Mesenchymal stem cell (in vitro differentiated cells and primary cell): ENCODE results near the gene CRISPLD2.

Experiments
- DNase-seq: peaks from one replicate; pipeline ENCODE4 v3.0.0-alpha.2; 2013
- H2AFZ ChIP-seq: one replicate; pipeline ENCODE4 v1.6.1; 2013; ENCODE audit warnings: low read depth, mild to moderate bottlenecking, control low read depth, inconsistent platforms, low read length, moderate library complexity
- H2AK5ac ChIP-seq: 2 replicates; pipeline ENCODE4 v1.6.1; 2013; ENCODE audit warnings: low read length, moderate library complexity, mild to moderate bottlenecking, inconsistent platforms; ENCODE audit not compliant: severe bottlenecking
- H2BK120ac ChIP-seq: one replicate; pipeline ENCODE4 v1.6.1; 2013; ENCODE audit warnings: low read depth, mild to moderate bottlenecking, inconsistent platforms, low read length, moderate library complexity
- H2BK12ac ChIP-seq, 2 experiments: one replicate each; pipeline ENCODE4 v1.6.1; 2013; ENCODE audit warnings: inconsistent platforms in 2 of 2, low read length in 2 of 2, mild to moderate bottlenecking in 2 of 2, moderate library complexity in 2 of 2, control low read depth in 1 of 2
- H2BK15ac ChIP-seq: one replicate; pipeline ENCODE4 v1.6.1; 2013; ENCODE audit warnings: mild to moderate bottlenecking, low read depth, inconsistent platforms; ENCODE audit not compliant: poor library complexity, severe bottlenecking
- H2BK5ac ChIP-seq: 2 replicates; pipeline ENCODE4 v1.6.1; 2013; ENCODE audit warnings: low read depth, mild to moderate bottlenecking, low read length, control low read depth, inconsistent platforms; ENCODE audit not compliant: poor library complexity, severe bottlenecking
- H3K14ac ChIP-seq, 2 experiments: one replicate each; pipeline ENCODE4 v1.6.1; 2013; ENCODE audit warnings: inconsistent platforms in 2 of 2, low read length in 2 of 2, control low read depth in 1 of 2, mild to moderate bottlenecking in 1 of 2, moderate library complexity in 1 of 2
- H3K18ac ChIP-seq, 2 experiments: one replicate each; pipeline ENCODE4 v1.6.1; 2013; ENCODE audit warnings: inconsistent platforms in 2 of 2, low read length in 2 of 2, control low read depth in 1 of 2, low read depth in 1 of 2, mild to moderate bottlenecking in 1 of 2
- H3K23ac ChIP-seq, 2 experiments: one replicate each; pipeline ENCODE4 v1.6.1; 2013; ENCODE audit warnings: inconsistent platforms in 2 of 2, low read length in 2 of 2, mild to moderate bottlenecking in 2 of 2, moderate library complexity in 2 of 2, control low read depth in 1 of 2
- H3K27ac ChIP-seq: 2 replicates; pipeline ENCODE4 v1.5.1; 2013; ENCODE audit warnings: mild to moderate bottlenecking, moderate library complexity, low read length, control low read depth, inconsistent platforms; ENCODE audit not compliant: poor library complexity, severe bottlenecking
- H3K27me3 ChIP-seq, 2 experiments: 2 replicates each; pipeline versions ENCODE4 v1.6.1 to v1.7.0; 2013; ENCODE audit warnings: low read length in 2 of 2, mild to moderate bottlenecking in 2 of 2, moderate library complexity in 2 of 2, control low read depth in 1 of 2, inconsistent platforms in 1 of 2; ENCODE audit not compliant: control insufficient read depth in 1 of 2, insufficient read depth in 1 of 2
- H3K36me3 ChIP-seq, 2 experiments: 2 replicates each; pipeline versions ENCODE4 v1.6.1 to v1.7.0; 2013; ENCODE audit warnings: low read length in 2 of 2, control low read depth in 1 of 2, inconsistent platforms in 1 of 2, low read depth in 1 of 2, mild to moderate bottlenecking in 1 of 2; ENCODE audit not compliant: insufficient read depth in 2 of 2, control insufficient read depth in 1 of 2
- H3K4ac ChIP-seq, 2 experiments: one replicate each; pipeline ENCODE4 v1.6.1; 2013; ENCODE audit warnings: inconsistent platforms in 2 of 2, low read length in 2 of 2, mild to moderate bottlenecking in 2 of 2, moderate library complexity in 2 of 2, control low read depth in 1 of 2, low read depth in 1 of 2
- H3K4me1 ChIP-seq: 2 replicates; pipeline ENCODE4 v1.6.1; 2013; ENCODE audit warnings: low read depth, low read length, control low read depth; ENCODE audit not compliant: control insufficient read depth, insufficient read depth
- H3K4me2 ChIP-seq: 2 replicates; pipeline ENCODE4 v1.6.1; 2013; ENCODE audit warnings: low read length, mild to moderate bottlenecking, inconsistent platforms; ENCODE audit not compliant: poor library complexity, severe bottlenecking
- H3K4me3 ChIP-seq, 2 experiments: 2 replicates each; pipeline versions ENCODE4 v1.5.1 to v1.7.0; 2013; ENCODE audit warnings: low read length in 2 of 2, mild to moderate bottlenecking in 2 of 2, control low read depth in 1 of 2, low read depth in 1 of 2; ENCODE audit not compliant: insufficient read depth in 1 of 2
- H3K79me1 ChIP-seq: replicated peaks from 2 replicates; pipeline ENCODE4 v1.6.1; 2013; ENCODE audit warnings: mild to moderate bottlenecking, control low read depth, low read length, inconsistent platforms; ENCODE audit not compliant: poor library complexity, severe bottlenecking
- H3K9ac ChIP-seq: 2 replicates; pipeline ENCODE4 v1.7.0; 2013; ENCODE audit warnings: mild to moderate bottlenecking, low read length, moderate library complexity
- H3K9me3 ChIP-seq: 2 replicates; pipeline ENCODE4 v1.7.0; 2013; ENCODE audit warnings: mild to moderate bottlenecking, low read length; ENCODE audit not compliant: control insufficient read depth
- H4K8ac ChIP-seq: one replicate; pipeline ENCODE4 v1.6.1; 2013; ENCODE audit warnings: inconsistent platforms, mild to moderate bottlenecking, low read length, moderate library complexity
- H4K91ac ChIP-seq: one replicate; pipeline ENCODE4 v1.6.1; 2013; ENCODE audit warnings: mild to moderate bottlenecking, low read length, inconsistent platforms
- WGBS: methylation state at CpG from one replicate; pipeline ENCODE4 v1.1.7; 2013; ENCODE audit warnings: mixed read lengths; 5-methylcytosine and 5-hydroxymethylcytosine counted together

CRISPLD2 gene

DNA sequence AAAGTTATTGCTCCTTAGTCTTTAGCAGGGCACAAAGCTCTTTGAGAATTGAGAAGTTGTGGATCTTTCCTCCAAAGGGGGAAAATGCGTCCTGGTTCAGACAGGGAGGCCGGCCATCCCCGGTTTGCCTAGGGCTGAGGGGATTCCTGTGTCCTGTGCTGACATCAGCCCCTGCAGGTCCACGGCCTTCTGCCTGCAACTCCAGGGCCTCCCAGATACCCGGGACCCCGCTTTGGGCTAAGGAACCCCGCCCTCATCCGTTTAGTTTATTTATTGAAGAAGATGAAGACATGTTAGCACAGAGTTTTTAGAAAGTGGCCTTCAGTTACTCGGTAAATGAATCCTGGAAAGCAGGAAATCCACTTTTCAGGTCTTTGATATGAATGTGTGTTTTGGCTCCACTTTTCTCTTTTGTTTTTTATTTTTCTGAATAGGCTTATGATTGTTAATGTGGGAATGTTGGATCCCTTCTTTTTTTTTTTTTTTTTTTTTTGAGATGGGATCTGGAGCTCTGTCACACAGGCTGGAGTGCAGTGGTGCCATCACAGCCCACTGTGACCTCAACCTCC, 65.6 kb downstream of the CRISPLD2 start:
- H2AK5ac ChIP-seq = no peak overlapping the region
- H2BK12ac ChIP-seq = no peak overlapping the region
- no peak overlapping the region for H3K4me2 ChIP-seq
- H2BK120ac ChIP-seq = no peak overlapping the region
- no peaks in the 10 kb centered on the region for H3K79me1 ChIP-seq
- H3K27me3 ChIP-seq = no peaks in the 10 kb centered on the region
- H2AFZ ChIP-seq = no peak overlapping the region
- no peaks in the 10 kb centered on the region for H3K9me3 ChIP-seq
- H4K91ac ChIP-seq = no peak overlapping the region
- H3K36me3 ChIP-seq = no peaks in the 10 kb centered on the region
- H3K4ac ChIP-seq = no peak overlapping the region
- no peak for DNase-seq
- H3K23ac ChIP-seq = no peak overlapping the region
- H3K27ac ChIP-seq = no peak overlapping the region
- H2BK5ac ChIP-seq = no peak overlapping the region
- no peak overlapping the region for H3K9ac ChIP-seq
- no peak overlapping the region for H3K14ac ChIP-seq
- H3K4me1 ChIP-seq = peaks cover 4% of the 10 kb centered on the region
- H4K8ac ChIP-seq = no peak overlapping the region
- no peak overlapping the region for H3K4me3 ChIP-seq
- H2BK15ac ChIP-seq = no peak overlapping the region
- no peak overlapping the region for H3K18ac ChIP-seq
- 75% methylated on average over 9 of the region's 9 CpGs for WGBS

DNA sequence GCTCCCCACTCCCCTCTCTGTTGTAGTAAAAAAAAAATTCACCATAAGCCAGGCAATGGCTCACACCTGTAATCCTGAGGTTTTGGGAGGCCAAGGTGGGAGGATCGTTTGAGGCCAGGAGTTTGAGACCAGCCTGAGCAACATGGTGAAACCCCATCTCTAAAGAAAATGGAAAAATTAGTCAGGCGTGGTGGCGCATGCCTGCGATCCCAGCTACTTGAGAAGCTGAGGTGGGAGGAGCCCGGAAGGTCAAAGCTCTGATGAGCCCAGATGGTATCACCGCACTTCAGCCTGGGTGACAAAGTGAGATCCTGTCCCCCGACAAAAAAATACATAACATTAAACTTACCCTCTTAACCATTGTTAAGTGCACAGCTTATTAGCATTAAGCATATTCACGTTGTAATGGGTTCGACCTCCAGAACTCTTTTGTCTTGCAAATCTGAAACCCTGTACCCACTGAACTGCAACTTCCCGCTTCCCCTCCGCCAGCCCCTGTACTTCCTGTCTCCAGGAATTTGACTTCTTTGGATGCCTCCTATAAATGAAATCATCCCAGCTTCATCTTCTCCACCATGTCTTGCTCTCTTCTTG, 66.8 kb downstream of the CRISPLD2 start:
- DNase-seq = no peak
- no peaks in the 10 kb centered on the region for H3K79me1 ChIP-seq
- no peak overlapping the region for H3K18ac ChIP-seq
- H3K36me3 ChIP-seq = no peaks in the 10 kb centered on the region
- no peaks in the 10 kb centered on the region for H3K27me3 ChIP-seq
- H4K91ac ChIP-seq = no peak overlapping the region
- WGBS = 96% methylated on average over 11 of the region's 11 CpGs
- H2BK12ac ChIP-seq = no peak overlapping the region
- H3K4me2 ChIP-seq = no peak overlapping the region
- no peak overlapping the region for H2BK120ac ChIP-seq
- no peak overlapping the region for H2BK15ac ChIP-seq
- H3K4ac ChIP-seq = no peak overlapping the region
- no peak overlapping the region for H3K14ac ChIP-seq
- H2BK5ac ChIP-seq = no peak overlapping the region
- no peak overlapping the region for H2AK5ac ChIP-seq
- no peak overlapping the region for H3K23ac ChIP-seq
- no peak overlapping the region for H3K9ac ChIP-seq
- no peak overlapping the region for H2AFZ ChIP-seq
- H3K9me3 ChIP-seq = no peaks in the 10 kb centered on the region
- no peak overlapping the region for H4K8ac ChIP-seq
- no peak overlapping the region for H3K4me3 ChIP-seq
- H3K27ac ChIP-seq = no peak overlapping the region
- H3K4me1 ChIP-seq = peaks cover 3% of the 10 kb centered on the region

GRCh38 chr16:84887207-84887606, 67.4 kb downstream of the CRISPLD2 start:
- DNase-seq = no peak
- Histone ChIP-seq H3K23ac (no peak overlapping the region), H3K27ac (no peak overlapping the region), H2BK120ac (no peak overlapping the region), H2AFZ (no peak overlapping the region), H3K4ac (no peak overlapping the region), H3K36me3 (no peaks in the 10 kb centered on the region), H2BK12ac (no peak overlapping the region), H3K9ac (no peak overlapping the region), H2BK15ac (no peak overlapping the region), H3K4me1 (peaks cover 3% of the 10 kb centered on the region), H4K91ac (peak overlapping the region; percentile 43), H4K8ac (no peak overlapping the region), H2AK5ac (no peak overlapping the region), H2BK5ac (no peak overlapping the region), H3K4me2 (no peak overlapping the region), H3K14ac (no peak overlapping the region), H3K4me3 (no peak overlapping the region), H3K27me3 (no peaks in the 10 kb centered on the region), H3K18ac (no peak overlapping the region), H3K79me1 (no peaks in the 10 kb centered on the region), H3K9me3 (no peaks in the 10 kb centered on the region)
- 97% methylated on average over 15 of the region's 15 CpGs for WGBS

GRCh38 chr16:84888450-84888849, 68.7 kb downstream of the CRISPLD2 start:
- Histone ChIP-seq H2BK15ac (no peak overlapping the region), H3K18ac (no peak overlapping the region), H2AFZ (no peak overlapping the region), H3K36me3 (no peaks in the 10 kb centered on the region), H3K9ac (no peak overlapping the region), H3K4me3 (no peak overlapping the region), H2BK5ac (no peak overlapping the region), H3K4ac (no peak overlapping the region), H2BK12ac (no peak overlapping the region), H4K8ac (no peak overlapping the region), H3K27ac (no peak overlapping the region), H3K23ac (no peak overlapping the region), H2AK5ac (no peak overlapping the region), H3K79me1 (no peaks in the 10 kb centered on the region), H3K14ac (no peak overlapping the region), H3K27me3 (no peaks in the 10 kb centered on the region), H2BK120ac (no peak overlapping the region), H4K91ac (no peak overlapping the region), H3K4me1 (no peaks in the 10 kb centered on the region), H3K4me2 (no peak overlapping the region), H3K9me3 (no peaks in the 10 kb centered on the region)
- 94% methylated on average over 7 of the region's 7 CpGs for WGBS
- no peak for DNase-seq
